Sigmoid colon (tissue), 4 donors: ENCODE data around the gene MACROD2.

Experiments
- CTCF ChIP-seq, 4 experiments: fragments of 450-650 bp in 3 of 4; fragments of 200-600 bp in 1 of 4; IDR thresholded peaks; one replicate each; pipeline ENCODE4 v1.5.1; 2016 to 2019; ENCODE audit warnings: antibody characterized with exemption in 4 of 4, mild to moderate bottlenecking in 3 of 4, moderate library complexity in 2 of 4
- EP300 ChIP-seq, 4 donors: sonication (generic); formaldehyde crosslinking; IDR thresholded peaks; one replicate each; pipeline ENCODE4 v1.6.1; 2017; ENCODE audit warnings: antibody characterized with exemption in 4 of 4

- no peak for TF ChIP-seq CTCF (IDR thresholded peaks at IDR 0.05)
- TF ChIP-seq EP300 (IDR thresholded peaks at IDR 0.05): no peak
Observed at GRCh38 chr20:14778875-14779274, 783.6 kb downstream of the MACROD2 start.
